ENCODE data around the gene ARHGAP24. TPM values are rescaled to one million over a fixed set of nuclear protein-coding genes. Genes with fewer than 3 reads are reported as not detected.
A peak's percentile ranks its signal among the peaks of the same experiment; 100 is the strongest.

ARHGAP24 gene
- total RNA-seq, 1 donor from 2014 or later = 9.9 TPM

- TF ChIP-seq CTCF (conservative IDR thresholded peaks at IDR 0.05; ENCODE audit: low read depth, low read length) = no peak
- no peak for DNase-seq (ENCODE audit: low read depth)
- no peak overlapping the region for H3K4me3 ChIP-seq (ENCODE audit: low read depth, low read length)
Observed at GRCh38 chr4:85967872-85968271, 492.9 kb downstream of the ARHGAP24 start.

GRCh38 chr4:85968945-85969819, 494.2 kb downstream of the ARHGAP24 start:
- TF ChIP-seq CTCF (conservative IDR thresholded peaks at IDR 0.05; ENCODE audit: low read depth, low read length) = peak; percentile 62
- H3K4me3 ChIP-seq (ENCODE audit: low read depth, low read length) = no peak overlapping the region
- no peak for DNase-seq (ENCODE audit: low read depth)

GRCh38 chr4:85970535-85970934, 495.6 kb downstream of the ARHGAP24 start:
- DNase-seq (ENCODE audit: low read depth) = no peak
- no peak for TF ChIP-seq CTCF (conservative IDR thresholded peaks at IDR 0.05; ENCODE audit: low read depth, low read length)
- H3K4me3 ChIP-seq (ENCODE audit: low read depth, low read length) = no peak overlapping the region

- no peak for TF ChIP-seq CTCF (conservative IDR thresholded peaks at IDR 0.05; ENCODE audit: low read depth, low read length)
- DNase-seq (ENCODE audit: low read depth) = no peak
- no peak overlapping the region for H3K4me3 ChIP-seq (ENCODE audit: low read depth, low read length)
Observed at GRCh38 chr4:85979276-85979675, 504.3 kb downstream of the ARHGAP24 start.

- no peak overlapping the region for H3K4me3 ChIP-seq (ENCODE audit: low read depth, low read length)
- DNase-seq (ENCODE audit: low read depth) = no peak
- TF ChIP-seq CTCF (conservative IDR thresholded peaks at IDR 0.05; ENCODE audit: low read depth, low read length) = no peak
Observed at GRCh38 chr4:85986266-85986665, 511.3 kb downstream of the ARHGAP24 start.

GRCh38 chr4:85993641-85994040, 518.7 kb downstream of the ARHGAP24 start:
- H3K4me3 ChIP-seq (ENCODE audit: low read depth, low read length) = no peak overlapping the region
- DNase-seq (ENCODE audit: low read depth) = no peak
- no peak for TF ChIP-seq CTCF (conservative IDR thresholded peaks at IDR 0.05; ENCODE audit: low read depth, low read length)

- no peak overlapping the region for H3K4me3 ChIP-seq (ENCODE audit: low read depth, low read length)
Observed at GRCh38 chr4:85994576-85994975, 519.6 kb downstream of the ARHGAP24 start.

More at GRCh38 chr4:85994576-85994975, 519.6 kb downstream of the ARHGAP24 start:
- no peak for TF ChIP-seq CTCF (conservative IDR thresholded peaks at IDR 0.05; ENCODE audit: low read depth, low read length)
- no peak for DNase-seq (ENCODE audit: low read depth)

Measured in epithelial cell of proximal tubule (primary cell).